ENCODE data around the gene EXTL1. TPM values are rescaled to one million over a fixed set of nuclear protein-coding genes. Genes with fewer than 3 reads are reported as not detected.

The EXTL1 gene
- total RNA-seq, 1 experiment from 2014 or later: not detected

- TF ChIP-seq CTCF (IDR thresholded peaks at IDR 0.05; ENCODE audit: unreplicated experiment): no peak
- peaks cover 29% of the 10 kb centered on the region for H3K27me3 Mint-ChIP-seq (ENCODE audit: unreplicated experiment)
- no TSS peak for BruUV-seq (replicated peaks)
- H3K27ac Mint-ChIP-seq (ENCODE audit: unreplicated experiment): no peak overlapping the region
- H3K4me3 Mint-ChIP-seq (ENCODE audit: low read depth, unreplicated experiment): no peak overlapping the region
- intact Hi-C loops (cut with micrococcal nuclease; ENCODE audit: unreplicated experiment): no loop called here
- no peaks in the 10 kb centered on the region for H3K4me1 Mint-ChIP-seq (ENCODE audit: low read depth, unreplicated experiment)
- no peak for DNase-seq
- H3K36me3 Mint-ChIP-seq (ENCODE audit: insufficient read depth, unreplicated experiment): no peaks in the 10 kb centered on the region
- CTCF ChIA-PET: no interaction called here
- no peaks in the 10 kb centered on the region for H3K9me3 Mint-ChIP-seq (ENCODE audit: low read depth, unreplicated experiment)
Measured at GRCh38 chr1:26043765-26044164, 22.2 kb downstream of the EXTL1 start.

- Mint-ChIP-seq H3K27ac (ENCODE audit: unreplicated experiment) (no peak overlapping the region), H3K4me1 (ENCODE audit: low read depth, unreplicated experiment) (no peaks in the 10 kb centered on the region), H3K9me3 (ENCODE audit: low read depth, unreplicated experiment) (no peaks in the 10 kb centered on the region), H3K27me3 (ENCODE audit: unreplicated experiment) (peaks cover 36% of the 10 kb centered on the region), H3K4me3 (ENCODE audit: low read depth, unreplicated experiment) (no peak overlapping the region), H3K36me3 (ENCODE audit: insufficient read depth, unreplicated experiment) (no peaks in the 10 kb centered on the region)
- TF ChIP-seq CTCF (IDR thresholded peaks at IDR 0.05; ENCODE audit: unreplicated experiment): no peak
- CTCF ChIA-PET: no interaction called here
- DNase-seq: no peak
- BruUV-seq (replicated peaks): no TSS peak
- intact Hi-C loops (cut with micrococcal nuclease; ENCODE audit: unreplicated experiment): no loop called here
Measured at GRCh38 chr1:26044414-26044813, 22.8 kb downstream of the EXTL1 start.

GRCh38 chr1:26044971-26045721 is 23.6 kb downstream of the EXTL1 start:
- DNase-seq: no peak
- no peak for TF ChIP-seq CTCF (IDR thresholded peaks at IDR 0.05; ENCODE audit: unreplicated experiment)
- no TSS peak for BruUV-seq (replicated peaks)
- intact Hi-C loops (cut with micrococcal nuclease; ENCODE audit: unreplicated experiment): no loop called here
- Mint-ChIP-seq H3K4me1 (ENCODE audit: low read depth, unreplicated experiment) (no peaks in the 10 kb centered on the region), H3K4me3 (ENCODE audit: low read depth, unreplicated experiment) (peak overlapping the region; percentile 54), H3K36me3 (ENCODE audit: insufficient read depth, unreplicated experiment) (no peaks in the 10 kb centered on the region), H3K9me3 (ENCODE audit: low read depth, unreplicated experiment) (no peaks in the 10 kb centered on the region), H3K27me3 (ENCODE audit: unreplicated experiment) (peaks cover 43% of the 10 kb centered on the region), H3K27ac (ENCODE audit: unreplicated experiment) (no peak overlapping the region)
- CTCF ChIA-PET: no interaction called here

- DNase-seq: peak; percentile 5
- Mint-ChIP-seq H3K27ac (ENCODE audit: unreplicated experiment) (no peak within 1 kb of the TSS), H3K4me3 (ENCODE audit: low read depth, unreplicated experiment) (peak within 1 kb of the TSS; percentile 54), H3K4me1 (ENCODE audit: low read depth, unreplicated experiment) (no peaks in the 10 kb centered on the region), H3K36me3 (ENCODE audit: insufficient read depth, unreplicated experiment) (no peaks in the 10 kb centered on the region), H3K9me3 (ENCODE audit: low read depth, unreplicated experiment) (no peaks in the 10 kb centered on the region), H3K27me3 (ENCODE audit: unreplicated experiment) (peaks cover 49% of the 10 kb centered on the region)
- intact Hi-C loops (cut with micrococcal nuclease; ENCODE audit: unreplicated experiment): no loop called here
- CTCF ChIA-PET: interaction anchor here (1.0 kb wide), 1 partner anchor 9 kb away, joined by 4 read pairs; no protein-coding TSS in a partner anchor
- BruUV-seq (replicated peaks): no TSS peak
- TF ChIP-seq CTCF (IDR thresholded peaks at IDR 0.05; ENCODE audit: unreplicated experiment): no peak
Measured at GRCh38 chr1:26045722-26046245, 24.2 kb downstream of the EXTL1 start, which contains the start of gene SLC30A2. TSS of gene SLC30A2 (minus strand) at chr1:26046118. CDS start at chr1:26045896, 222 bp downstream.
